NCI-H2107 treated with DMSO at 0.1 percent for 48 hours (cell line): ENCODE measurements around the gene MAGED1.

Experiments used
- DNase-seq: peaks from one replicate; lab custom pipeline; 2025; ENCODE audit not compliant: unreplicated experiment; lab: John Stamatoyannopoulos, UW

MAGED1 gene, protein sequence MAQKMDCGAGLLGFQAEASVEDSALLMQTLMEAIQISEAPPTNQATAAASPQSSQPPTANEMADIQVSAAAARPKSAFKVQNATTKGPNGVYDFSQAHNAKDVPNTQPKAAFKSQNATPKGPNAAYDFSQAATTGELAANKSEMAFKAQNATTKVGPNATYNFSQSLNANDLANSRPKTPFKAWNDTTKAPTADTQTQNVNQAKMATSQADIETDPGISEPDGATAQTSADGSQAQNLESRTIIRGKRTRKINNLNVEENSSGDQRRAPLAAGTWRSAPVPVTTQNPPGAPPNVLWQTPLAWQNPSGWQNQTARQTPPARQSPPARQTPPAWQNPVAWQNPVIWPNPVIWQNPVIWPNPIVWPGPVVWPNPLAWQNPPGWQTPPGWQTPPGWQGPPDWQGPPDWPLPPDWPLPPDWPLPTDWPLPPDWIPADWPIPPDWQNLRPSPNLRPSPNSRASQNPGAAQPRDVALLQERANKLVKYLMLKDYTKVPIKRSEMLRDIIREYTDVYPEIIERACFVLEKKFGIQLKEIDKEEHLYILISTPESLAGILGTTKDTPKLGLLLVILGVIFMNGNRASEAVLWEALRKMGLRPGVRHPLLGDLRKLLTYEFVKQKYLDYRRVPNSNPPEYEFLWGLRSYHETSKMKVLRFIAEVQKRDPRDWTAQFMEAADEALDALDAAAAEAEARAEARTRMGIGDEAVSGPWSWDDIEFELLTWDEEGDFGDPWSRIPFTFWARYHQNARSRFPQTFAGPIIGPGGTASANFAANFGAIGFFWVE

DNA sequence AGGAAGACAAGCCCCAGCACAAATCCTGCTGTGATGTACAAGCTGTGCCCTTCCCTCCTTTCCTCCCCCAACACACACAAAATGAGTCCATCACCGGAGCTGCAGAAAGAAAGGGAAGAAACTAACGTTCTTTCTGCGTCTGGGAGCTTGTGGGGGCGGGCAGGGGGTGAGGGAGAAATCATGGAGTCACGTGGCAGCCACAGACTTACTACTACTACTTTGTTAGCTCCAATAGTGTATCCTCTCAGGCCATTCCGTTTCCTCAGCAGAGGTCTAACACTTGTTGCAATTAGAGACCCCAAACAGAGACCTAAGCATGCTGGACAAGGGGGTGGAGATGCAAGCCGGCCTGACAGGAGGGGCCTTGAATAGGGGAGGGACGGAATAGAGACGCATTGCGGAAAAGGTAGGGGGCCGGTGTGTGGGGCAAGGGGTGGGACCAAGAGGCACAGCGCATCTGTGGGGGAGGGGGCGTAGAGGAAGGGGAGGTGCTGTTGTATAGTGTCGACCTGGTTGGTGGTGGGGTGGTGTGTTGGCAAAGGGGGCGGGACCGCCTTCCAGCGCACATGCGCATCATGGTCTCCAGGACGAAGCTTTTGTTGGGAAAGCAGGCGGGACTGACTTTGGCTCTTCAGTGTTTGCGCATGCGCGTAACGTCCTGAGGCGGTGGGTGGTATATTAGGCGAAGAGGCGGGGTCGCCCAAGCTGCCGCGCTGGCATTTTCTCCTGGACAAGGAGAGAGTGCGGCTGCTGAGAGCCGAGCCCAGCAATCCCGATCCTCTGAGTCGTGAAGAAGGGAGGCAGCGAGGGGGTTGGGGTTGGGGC, at the start of gene MAGED1:
Gene MAGED1, plus strand, starts transcription at position 703 of the 825 bp plus-strand sequence. CDS start 682 bp downstream, outside the sequence.
- peak; percentile 87 for DNase-seq

DNA sequence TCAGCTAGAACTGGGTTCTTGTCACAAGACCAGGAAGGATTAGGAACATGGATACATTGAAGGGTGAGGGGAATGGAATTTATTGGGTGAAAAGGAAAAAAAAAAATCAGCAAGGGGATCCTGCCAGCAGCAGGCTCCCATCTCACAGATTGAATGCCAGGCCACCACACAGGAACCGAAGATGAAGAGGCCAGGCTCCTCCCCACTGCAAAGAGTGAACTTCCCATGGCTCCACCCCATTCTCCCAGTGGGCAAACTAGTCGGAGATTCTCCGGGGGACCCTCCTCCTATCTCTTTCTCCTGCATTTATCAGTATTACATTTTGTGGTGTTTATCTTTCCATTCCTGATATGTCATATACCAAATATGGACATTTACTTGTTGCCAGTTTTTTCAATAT, 46.0 kb upstream of the MAGED1 start:
- DNase-seq = no peak

DNA sequence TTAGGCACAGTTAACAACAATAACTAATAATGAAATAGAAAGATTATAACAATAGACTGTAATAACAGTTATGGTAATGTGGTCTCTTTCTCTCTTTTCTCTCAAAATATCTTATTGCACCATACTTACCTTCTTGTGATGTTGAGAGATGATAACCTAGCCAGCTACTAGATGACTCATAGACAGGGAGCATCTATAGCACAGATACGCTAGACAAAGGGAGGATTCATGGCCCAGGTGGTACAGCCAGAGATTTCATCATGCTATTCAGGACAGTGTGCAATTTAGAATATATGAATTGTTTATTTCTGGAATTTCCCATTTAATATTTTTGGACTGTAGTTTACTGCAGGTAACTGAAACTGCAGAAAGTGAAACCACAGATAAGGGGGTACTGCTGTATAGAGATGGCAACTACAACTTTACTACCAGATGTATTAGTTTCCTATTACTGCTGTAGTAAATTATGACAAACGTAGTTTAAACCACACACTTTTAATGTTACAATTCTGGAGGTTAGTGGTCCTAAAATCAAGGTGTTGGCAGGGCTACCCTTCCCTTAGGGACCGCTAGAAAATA, 41.8 kb upstream of the MAGED1 start:
- DNase-seq = no peak

DNA sequence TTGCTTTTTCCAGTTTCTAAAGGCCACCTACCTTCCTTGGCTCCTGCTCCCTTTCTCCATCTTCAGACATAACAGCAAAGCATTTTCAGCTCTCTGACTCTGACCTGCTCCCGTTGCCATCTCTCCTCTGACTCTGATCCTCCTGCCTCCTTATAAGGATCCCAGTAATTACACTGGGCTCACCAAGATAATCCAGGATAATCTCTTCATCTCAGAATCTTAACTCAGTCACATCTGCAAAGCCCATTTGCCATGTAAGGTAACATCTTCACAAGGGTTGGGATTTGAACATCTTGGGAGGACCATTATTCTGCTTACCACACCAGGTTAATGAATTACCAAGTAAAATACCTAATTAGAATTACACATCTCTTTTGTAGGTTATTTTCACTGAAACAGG, 41.3 kb upstream of the MAGED1 start:
- no peak for DNase-seq

DNA sequence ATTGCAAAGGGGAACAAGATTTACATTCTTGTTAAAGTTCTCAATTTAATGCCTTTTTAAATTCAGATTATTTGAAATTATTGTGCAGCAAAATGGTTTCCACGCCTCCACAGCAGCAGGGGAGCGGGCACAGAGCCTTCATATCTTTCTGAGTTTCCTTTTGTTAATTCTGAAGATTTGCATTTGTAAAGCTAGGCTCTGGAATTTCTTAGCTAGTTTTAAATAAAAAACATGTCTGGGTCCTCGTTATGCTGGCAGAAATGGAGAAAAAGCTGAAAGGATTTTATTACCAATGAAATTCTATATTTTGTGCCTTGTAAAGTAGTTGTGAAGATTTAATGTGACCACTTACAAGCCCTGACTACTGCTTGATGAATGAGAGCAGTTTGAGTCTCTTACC, 40.8 kb upstream of the MAGED1 start:
- no peak for DNase-seq

DNA sequence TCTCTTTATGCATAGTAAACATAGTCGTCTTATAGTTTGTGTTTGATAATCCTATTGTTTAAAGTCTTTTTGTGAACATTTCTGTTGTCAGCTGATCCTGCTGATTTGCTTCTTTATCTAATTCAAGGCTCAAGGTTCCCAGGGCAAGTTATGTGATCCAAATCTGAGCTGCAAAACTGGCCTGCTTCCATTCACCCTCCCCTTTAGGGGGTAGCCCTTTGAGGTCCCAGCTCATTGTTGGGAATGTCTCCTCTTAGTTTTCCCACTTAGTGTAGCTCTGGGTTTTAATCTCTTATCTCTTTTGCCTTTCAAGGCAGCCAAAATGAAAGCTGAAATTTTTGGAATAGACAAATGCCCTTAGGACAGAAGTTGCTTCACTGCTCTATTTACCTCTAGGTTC, 40.2 kb upstream of the MAGED1 start:
- no peak for DNase-seq

DNA sequence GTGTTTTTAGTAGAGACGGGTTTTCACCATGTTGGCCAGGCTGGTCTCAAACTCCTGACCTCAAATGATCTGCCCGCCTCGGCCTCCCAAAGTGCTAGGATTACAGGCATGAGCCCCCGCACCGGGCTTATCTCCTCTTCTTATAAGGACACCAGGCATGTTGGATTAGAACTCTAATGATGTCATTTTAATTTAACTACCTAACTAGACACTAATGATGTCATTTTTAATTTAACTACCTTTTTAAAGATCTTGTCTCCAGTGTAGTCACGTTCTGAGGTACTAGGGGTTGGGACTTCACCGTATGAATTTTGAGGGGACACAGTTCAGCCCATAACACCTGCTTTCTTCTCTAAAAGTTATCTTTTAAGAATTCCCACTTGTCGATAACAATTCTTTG, 37.7 kb upstream of the MAGED1 start:
- DNase-seq = no peak

DNA sequence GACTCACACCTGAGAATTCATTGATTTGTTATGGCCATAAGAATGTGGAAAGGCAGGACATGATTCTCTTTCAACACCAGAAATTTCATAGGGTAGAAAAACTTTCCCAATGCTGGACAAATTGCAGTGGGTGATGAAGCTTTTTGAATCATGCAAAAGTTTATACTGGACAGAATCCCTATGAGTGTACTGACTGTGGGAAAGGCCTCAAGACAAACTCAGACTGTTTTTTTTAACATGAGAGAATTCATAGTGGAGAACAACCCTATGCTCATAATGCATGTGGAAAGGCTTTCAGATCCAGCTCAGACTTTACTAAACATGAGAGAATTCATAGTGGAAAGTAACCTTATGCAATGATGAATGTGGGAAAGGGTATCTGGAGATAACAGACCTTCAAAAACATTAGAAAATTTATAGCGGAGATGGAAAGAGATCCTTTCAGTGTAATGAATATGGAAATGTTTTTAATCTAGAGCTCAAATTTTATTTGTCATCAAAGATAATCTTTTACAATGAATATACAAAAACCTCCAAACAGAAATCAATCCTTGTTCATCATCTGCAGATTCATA, 36.2 kb upstream of the MAGED1 start:
- no peak for DNase-seq

DNA sequence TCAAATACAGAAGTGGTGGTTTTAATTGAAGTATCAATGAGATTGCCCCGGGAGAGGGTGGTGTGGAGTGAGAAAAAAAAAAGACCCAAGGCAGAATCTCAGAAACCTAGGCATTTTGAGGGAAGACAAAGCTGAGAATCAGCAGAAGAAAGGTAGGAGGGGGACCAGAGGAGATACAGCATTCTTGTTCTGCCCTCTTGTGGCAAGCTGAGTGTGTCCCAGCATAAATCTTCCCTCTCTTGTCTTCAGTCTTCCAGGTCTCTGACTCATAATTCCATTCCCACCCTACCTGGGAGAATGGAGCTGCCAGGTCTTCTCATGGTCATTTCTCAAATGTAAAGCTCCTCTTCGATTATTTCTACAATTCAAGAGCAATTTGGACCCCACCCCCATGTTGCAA, 32.7 kb upstream of the MAGED1 start:
- peak; percentile 16 for DNase-seq

DNA sequence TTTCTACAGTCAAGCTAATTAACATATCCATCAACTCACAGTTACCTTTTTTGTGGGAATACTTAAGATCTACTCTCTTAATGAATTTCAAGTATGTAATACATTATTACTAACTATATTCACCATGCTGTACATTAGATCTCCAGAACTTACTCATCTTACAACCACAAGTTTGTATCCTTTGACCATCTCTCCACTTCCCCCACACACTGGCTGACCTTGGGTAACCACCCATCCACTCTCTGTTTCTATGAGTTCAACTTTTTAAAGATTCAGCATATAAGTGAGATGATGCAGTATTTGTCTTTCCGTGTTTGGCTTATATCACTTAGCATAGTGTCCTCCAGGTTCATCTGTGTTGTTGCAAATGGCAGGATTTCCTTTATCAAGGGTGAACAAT, 30.5 kb upstream of the MAGED1 start:
- DNase-seq = no peak

DNA sequence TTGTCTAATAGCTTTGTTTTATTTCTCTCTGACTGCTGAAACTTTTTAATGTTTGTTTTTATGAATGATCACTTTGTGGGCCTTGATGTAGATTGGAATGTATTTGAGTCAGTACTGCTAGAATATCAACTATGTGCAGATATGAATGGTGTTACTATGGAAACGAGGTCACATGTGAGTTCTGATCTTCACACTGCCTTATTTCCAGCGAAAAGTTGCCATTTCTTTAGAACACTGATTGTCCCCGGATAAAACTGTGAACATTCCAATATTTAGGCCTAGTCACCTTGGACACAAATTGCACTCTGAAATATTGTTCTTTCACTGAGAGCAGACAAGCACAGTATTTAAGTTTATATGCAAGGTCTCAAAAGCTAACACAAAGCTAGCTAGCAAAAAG, 27.2 kb upstream of the MAGED1 start:
- DNase-seq = no peak

DNA sequence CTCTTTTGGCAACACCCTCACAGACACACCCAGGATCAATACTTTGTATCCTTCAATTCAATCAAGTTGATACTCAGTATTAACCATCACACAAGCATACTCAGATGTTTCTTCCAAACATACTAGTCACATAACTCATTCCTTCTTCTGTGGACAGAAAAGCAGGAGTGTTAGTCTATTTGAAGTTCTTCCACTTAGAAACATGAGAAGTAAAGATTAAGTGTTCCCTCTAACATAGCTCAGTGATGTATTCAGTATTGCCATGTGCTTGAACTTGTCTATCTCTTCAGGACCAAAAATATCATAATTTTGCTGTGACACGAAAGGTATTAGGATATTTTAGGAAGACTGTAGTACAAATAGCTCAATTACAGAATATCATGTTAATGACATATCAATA, 25.8 kb upstream of the MAGED1 start:
- no peak for DNase-seq

DNA sequence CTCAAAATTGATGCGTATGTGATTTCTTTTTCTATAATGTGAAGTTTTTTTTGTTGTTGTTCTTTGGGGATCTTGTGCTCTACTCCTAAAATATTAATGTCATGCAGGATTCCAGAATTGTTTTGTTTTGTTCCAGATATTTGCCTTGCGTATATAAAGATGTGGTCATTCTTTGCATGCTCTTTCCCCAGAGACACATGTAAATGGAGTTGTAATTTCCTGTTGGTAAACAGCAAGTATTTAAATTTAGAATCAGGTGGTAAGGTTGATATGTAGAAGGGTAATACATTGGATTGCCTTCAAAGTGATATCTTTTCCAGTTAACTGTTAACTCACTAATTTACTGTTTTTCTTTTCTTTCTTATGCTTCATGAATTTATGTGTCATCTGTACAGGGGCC, 23.1 kb upstream of the MAGED1 start:
- no peak for DNase-seq

DNA sequence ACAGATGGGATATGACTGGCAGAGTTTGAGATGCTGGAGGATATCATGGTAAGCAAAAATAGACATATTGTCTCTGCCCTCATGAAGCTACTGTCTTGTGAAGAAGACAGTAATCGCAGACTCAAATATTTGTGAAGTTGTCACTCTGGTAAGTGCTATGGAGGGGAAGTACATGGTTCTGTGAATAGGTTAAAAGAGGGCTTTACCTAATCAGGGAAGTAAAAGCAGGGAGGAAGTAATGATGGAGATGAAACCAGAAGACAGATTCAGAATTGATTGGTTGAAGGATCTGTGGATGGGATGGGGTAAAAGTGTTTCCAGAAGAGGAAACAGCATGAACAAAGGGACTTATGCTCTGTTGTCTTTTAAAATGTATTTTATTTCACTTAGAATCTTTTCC, 19.3 kb upstream of the MAGED1 start:
- no peak for DNase-seq

DNA sequence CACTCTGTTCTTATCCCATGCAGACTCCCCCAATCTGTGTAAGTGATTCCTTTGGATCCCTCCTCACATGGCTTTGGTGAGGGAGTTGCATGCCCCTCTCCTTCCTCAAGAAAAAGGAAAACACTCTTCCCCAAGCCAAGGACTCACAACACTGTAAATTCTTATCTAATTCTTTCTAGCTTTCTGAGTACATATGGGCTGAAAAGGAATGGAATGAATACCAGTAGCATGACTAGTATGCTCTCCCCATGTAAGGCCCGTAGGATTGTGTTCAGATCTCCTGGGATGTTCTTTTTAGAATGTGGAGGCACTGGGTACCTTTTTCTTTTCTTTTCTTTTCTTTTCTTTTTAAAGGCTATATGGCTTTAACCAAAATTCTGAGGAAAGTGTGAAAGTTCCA, 17.0 kb upstream of the MAGED1 start:
- no peak for DNase-seq

DNA sequence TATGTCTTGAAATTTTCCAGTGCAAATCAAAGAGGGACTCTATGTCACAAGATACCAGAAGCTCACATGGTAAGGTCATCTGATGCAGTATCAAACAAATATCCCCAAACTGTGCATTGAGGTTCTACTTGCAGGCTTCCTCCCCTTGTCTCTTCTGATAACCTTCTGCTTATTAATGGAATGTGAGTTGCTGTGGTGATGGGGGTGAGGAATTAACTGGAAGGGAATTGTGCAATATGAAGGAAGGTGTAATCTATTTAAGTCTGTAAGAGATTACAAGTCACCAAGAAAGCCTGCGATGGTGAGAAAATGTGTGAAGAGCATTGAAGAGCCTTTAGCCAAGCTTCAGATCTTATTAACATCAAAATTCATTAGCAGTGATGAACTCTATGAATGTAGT, 15.4 kb upstream of the MAGED1 start:
- no peak for DNase-seq

DNA sequence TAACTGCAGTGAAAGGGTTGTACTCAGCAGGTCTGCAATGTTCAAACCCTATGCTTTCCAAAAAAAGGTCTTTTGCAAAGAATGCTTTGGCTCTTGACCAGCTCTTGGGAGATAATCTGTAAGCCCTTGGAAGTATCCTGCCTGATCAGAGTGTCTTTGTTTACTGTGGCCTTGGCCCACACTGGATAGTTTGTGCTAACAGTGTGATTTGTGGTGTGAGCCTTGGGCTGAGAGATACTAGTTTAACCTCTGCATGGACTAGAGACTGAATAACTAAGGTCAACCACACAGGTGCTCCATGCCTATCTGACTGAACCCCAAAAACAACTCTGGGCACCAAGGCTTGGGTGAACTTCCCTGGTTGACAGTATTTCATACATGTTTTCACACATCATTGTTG, 3.6 kb upstream of the MAGED1 start:
- no peak for DNase-seq

DNA sequence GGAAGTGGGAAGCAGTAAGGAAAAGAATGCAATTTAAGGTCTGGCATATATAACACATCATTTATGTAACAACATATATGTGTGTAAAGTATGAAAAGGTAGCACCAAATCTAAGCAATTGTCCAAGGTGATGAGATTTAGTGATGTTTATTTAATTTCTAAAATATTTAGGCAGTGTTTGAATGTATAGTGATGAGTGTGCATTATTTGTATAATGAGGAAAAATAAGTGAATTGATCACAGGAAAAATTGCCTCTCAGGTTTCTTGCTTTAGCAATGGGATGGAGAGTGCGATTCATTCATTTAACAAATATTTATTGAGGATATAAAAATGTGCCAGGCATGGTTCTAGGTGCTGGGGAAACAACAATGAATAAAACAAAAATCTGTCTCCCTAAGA, 2.2 kb upstream of the MAGED1 start:
- no peak for DNase-seq

DNA sequence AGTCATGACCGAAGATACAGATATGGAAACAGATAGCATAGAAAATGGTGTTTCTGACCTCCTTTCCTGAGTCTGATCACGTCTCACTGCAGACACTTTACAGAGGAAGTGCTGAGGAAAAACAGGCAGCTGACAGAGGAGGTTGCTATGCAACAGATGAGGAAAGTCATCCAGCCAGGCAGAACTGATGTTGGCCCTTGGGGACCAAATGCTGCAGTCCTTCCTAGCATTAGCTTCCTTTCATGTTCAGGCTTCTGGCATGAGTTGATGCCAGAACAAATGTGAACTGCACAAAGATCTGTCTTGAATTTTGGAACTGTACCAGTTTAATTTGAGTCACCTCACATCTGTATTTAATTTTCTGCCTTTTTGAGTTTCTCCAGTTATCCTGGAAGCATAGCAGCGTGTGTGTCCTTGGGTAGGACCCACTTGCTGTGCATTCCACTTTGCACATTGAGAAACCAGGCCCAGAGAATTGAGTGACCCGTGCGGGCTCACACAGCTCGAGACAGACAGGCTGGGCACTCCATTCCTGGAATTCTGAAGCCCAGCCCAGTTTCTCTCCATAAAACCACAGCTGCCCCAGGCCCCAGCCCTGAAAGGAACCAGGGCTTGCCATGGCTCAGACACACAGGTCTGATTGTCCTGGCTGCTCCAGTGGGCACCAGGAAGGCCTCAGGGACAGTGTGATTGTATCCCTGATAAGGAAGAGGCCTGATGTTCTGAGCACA, 1.4 kb upstream of the MAGED1 start:
- DNase-seq = peak; percentile 11
